ENCODE measurements around the gene TCF7L2.

TCF7L2 gene

GRCh38 chr10:113177156-113177935 is 227.3 kb downstream of the TCF7L2 start:
- no peak for TF ChIP-seq ZFX (IDR thresholded peaks at IDR 0.05)
- no peak for TF ChIP-seq CTCF (conservative IDR thresholded peaks at IDR 0.05)
- H3K27ac ChIP-seq = no peak overlapping the region

GRCh38 chr10:113177936-113178335 is 227.9 kb downstream of the TCF7L2 start:
- H3K27ac ChIP-seq = no peak overlapping the region
- no peak for TF ChIP-seq CTCF (conservative IDR thresholded peaks at IDR 0.05)
- no peak for TF ChIP-seq ZFX (IDR thresholded peaks at IDR 0.05)

- H3K27ac ChIP-seq = no peak overlapping the region
- TF ChIP-seq ZFX (IDR thresholded peaks at IDR 0.05) (no peak), CTCF (conservative IDR thresholded peaks at IDR 0.05) (no peak)
These were observed 228.7 kb downstream of the TCF7L2 start for GRCh38 chr10:113178771-113179170.

- H3K27ac ChIP-seq = no peak overlapping the region
- TF ChIP-seq ZFX (IDR thresholded peaks at IDR 0.05) (no peak), CTCF (conservative IDR thresholded peaks at IDR 0.05) (no peak)
These were observed 229.2 kb downstream of the TCF7L2 start for GRCh38 chr10:113179265-113179664.

- TF ChIP-seq ZFX (IDR thresholded peaks at IDR 0.05) = no peak
- TF ChIP-seq CTCF (conservative IDR thresholded peaks at IDR 0.05) = no peak
- H3K27ac ChIP-seq = no peak overlapping the region
These were observed 229.9 kb downstream of the TCF7L2 start for GRCh38 chr10:113179966-113180365.

- no peak overlapping the region for H3K27ac ChIP-seq
- TF ChIP-seq ZFX (IDR thresholded peaks at IDR 0.05) = no peak
- no peak for TF ChIP-seq CTCF (conservative IDR thresholded peaks at IDR 0.05)
These were observed 230.5 kb downstream of the TCF7L2 start for GRCh38 chr10:113180401-113181154.

GRCh38 chr10:113182154-113182553 is 232.1 kb downstream of the TCF7L2 start:
- TF ChIP-seq CTCF (conservative IDR thresholded peaks at IDR 0.05) = no peak
- no peak for TF ChIP-seq ZFX (IDR thresholded peaks at IDR 0.05)
- no peak overlapping the region for H3K27ac ChIP-seq
